HepG2 (cell line): ENCODE measurements around the gene ABL2. TPM values are rescaled to one million over a fixed set of nuclear protein-coding genes. Genes with fewer than 3 reads are reported as not detected.

Experiments
- DNMT1 ChIP-seq: sonication (generic); formaldehyde crosslinking; IDR thresholded peaks from 2 replicates; pipeline ENCODE4 v1.5.1; 2020; ENCODE audit warnings: mild to moderate bottlenecking, missing genetic modification reagents
- ELF1 ChIP-seq: sonication (generic); formaldehyde crosslinking; IDR thresholded peaks from 2 replicates; pipeline ENCODE4 v1.4.0; 2020; ENCODE audit warnings: missing genetic modification reagents
- EP300 ChIP-seq, 3 experiments: sonication (generic) in 1 of 3; formaldehyde crosslinking in 1 of 3; IDR thresholded peaks; 2 replicates each; pipeline versions ENCODE4 v1.5.1 to v1.6.1; 2011 to 2020; ENCODE audit warnings: low read depth in 2 of 3, low read length in 2 of 3, borderline replicate concordance in 1 of 3, improper control_type of control experiment in 1 of 3, mild to moderate bottlenecking in 1 of 3, missing genetic modification reagents in 1 of 3, moderate library complexity in 1 of 3
- HOMEZ ChIP-seq: IDR thresholded peaks from 2 replicates; pipeline ENCODE4 v1.6.1; 2016; ENCODE audit warnings: low read depth
- MAX ChIP-seq: IDR thresholded peaks from 2 replicates; pipeline ENCODE4 v1.6.1; 2012; ENCODE audit warnings: inconsistent platforms
- NCOA2 ChIP-seq: sonication (generic); formaldehyde crosslinking; IDR thresholded peaks from 2 replicates; pipeline ENCODE4 v1.8.0; 2022; ENCODE audit warnings: inconsistent platforms
- NFRKB ChIP-seq: fragments of 450-650 bp; IDR thresholded peaks from 2 replicates; pipeline ENCODE4 v1.6.1; 2017
- POLR2A ChIP-seq, 2 experiments: IDR thresholded peaks; 2 replicates each; pipeline ENCODE4 v1.6.1; 2011; ENCODE audit warnings: low read depth in 2 of 2, low read length in 2 of 2, mild to moderate bottlenecking in 1 of 2, moderate library complexity in 1 of 2; ENCODE audit not compliant: insufficient read depth in 1 of 2
- RBFOX2 ChIP-seq: fragments of 200-400 bp; formaldehyde crosslinking; IDR thresholded peaks from 2 replicates; pipeline ENCODE4 v1.6.1; 2017; ENCODE audit warnings: low read depth, mild to moderate bottlenecking, low read length
- SP1 ChIP-seq, 2 experiments: fragments of 450-650 bp in 1 of 2; sonication (generic) in 1 of 2; formaldehyde crosslinking in 1 of 2; IDR thresholded peaks; 2 replicates each; pipeline versions ENCODE4 v1.4.0 to v1.6.1; 2016 to 2020; ENCODE audit warnings: missing genetic modification reagents in 1 of 2
- SP2 ChIP-seq: sonication (generic); formaldehyde crosslinking; IDR thresholded peaks from 2 replicates; pipeline ENCODE4 v1.5.1; 2020; ENCODE audit warnings: mild to moderate bottlenecking, missing genetic modification reagents
- YY1 ChIP-seq: IDR thresholded peaks from 2 replicates; pipeline ENCODE4 v1.6.1; 2011; ENCODE audit warnings: low read length, low read depth, moderate library complexity, mild to moderate bottlenecking; ENCODE audit not compliant: insufficient read depth, insufficient replicate concordance
- ZKSCAN1 ChIP-seq: fragments of 150-350 bp; IDR thresholded peaks from 2 replicates; pipeline ENCODE4 v1.6.1; 2014; ENCODE audit warnings: low read length
- ZNF10 ChIP-seq: sonication (generic); formaldehyde crosslinking; IDR thresholded peaks from 2 replicates; pipeline ENCODE4 v1.4.0; 2020; ENCODE audit warnings: mild to moderate bottlenecking, low read depth, missing genetic modification reagents, borderline replicate concordance
- ZNF3 ChIP-seq: IDR thresholded peaks from 2 replicates; pipeline ENCODE4 v1.7.0; 2017; ENCODE audit warnings: inconsistent platforms
- ZNF333 ChIP-seq: sonication (generic); formaldehyde crosslinking; IDR thresholded peaks from 2 replicates; pipeline ENCODE4 v1.4.0; 2020; ENCODE audit warnings: mild to moderate bottlenecking, missing genetic modification reagents, borderline replicate concordance
- ZNF432 ChIP-seq: sonication (generic); formaldehyde crosslinking; IDR thresholded peaks from 2 replicates; pipeline ENCODE4 v1.5.0; 2020; ENCODE audit warnings: missing genetic modification reagents, mild to moderate bottlenecking, borderline replicate concordance
- ZNF546 ChIP-seq: sonication (generic); formaldehyde crosslinking; conservative IDR thresholded peaks from 2 replicates; pipeline ENCODE4 v1.8.1; 2023; ENCODE audit warnings: mild to moderate bottlenecking, missing genetic modification reagents
- ZNF550 ChIP-seq: sonication (generic); formaldehyde crosslinking; IDR thresholded peaks from 2 replicates; pipeline ENCODE4 v1.4.0; 2020; ENCODE audit warnings: mild to moderate bottlenecking, missing genetic modification reagents, borderline replicate concordance
- ZNF598 ChIP-seq: sonication (generic); formaldehyde crosslinking; IDR thresholded peaks from 2 replicates; pipeline ENCODE4 v1.5.1; 2020; ENCODE audit warnings: mild to moderate bottlenecking, missing genetic modification reagents, borderline replicate concordance
- polyA plus RNA-seq, 8 experiments: library from polyadenylated mRNA; depleted of rRNA in 3 of 8; stranded (reverse) in 7 of 8; unstranded in 1 of 8; fragments of >200 nt; fragmentation: Illumina TruSeq in 4 of 8; extraction: Trizol in 4 of 8; gene quantifications; 2 replicates each; pipeline versions ENCODE4 v1.2.1 to v1.2.3, GENCODE V29; 2011 to 2016; ENCODE audit warnings: low read depth in 4 of 8, missing spikeins in 1 of 8, mixed read lengths in 1 of 8; ENCODE audit not compliant: insufficient read depth in 1 of 8
- total RNA-seq, 5 experiments: library from RNA; depleted of rRNA; stranded (reverse); fragments of >200 nt; fragmentation: Illumina TruSeq; extraction: Trizol; gene quantifications; 2 replicates each; pipeline ENCODE4 v1.2.3, GENCODE V29; 2016; ENCODE audit warnings: low read depth in 1 of 5
- TF ChIP-seq, protein P1 (sequence below): sonication (generic); formaldehyde crosslinking; IDR thresholded peaks from 2 replicates; pipeline ENCODE4 v1.5.0; 2020; ENCODE audit warnings: missing genetic modification reagents, mild to moderate bottlenecking, borderline replicate concordance
- TF ChIP-seq, protein P2 (sequence below): sonication (generic); formaldehyde crosslinking; IDR thresholded peaks from 2 replicates; pipeline ENCODE4 v1.5.1; 2020; ENCODE audit warnings: missing genetic modification reagents, mild to moderate bottlenecking, borderline replicate concordance
- TF ChIP-seq, protein P3 (sequence below), 2 experiments: sonication (generic) in 1 of 2; formaldehyde crosslinking in 1 of 2; IDR thresholded peaks; 2 replicates each; pipeline versions ENCODE4 v1.4.0 to v1.6.1; 2016 to 2020; ENCODE audit warnings: borderline replicate concordance in 1 of 2, low read depth in 1 of 2, mild to moderate bottlenecking in 1 of 2, missing genetic modification reagents in 1 of 2

Gene ABL2
- total and polyA plus RNA-seq, 2 of the 13 experiments (the other 11 are each of a cell fraction or from before 2014, with no cell fraction given), result 5.8 to 6.0 TPM

DNA sequence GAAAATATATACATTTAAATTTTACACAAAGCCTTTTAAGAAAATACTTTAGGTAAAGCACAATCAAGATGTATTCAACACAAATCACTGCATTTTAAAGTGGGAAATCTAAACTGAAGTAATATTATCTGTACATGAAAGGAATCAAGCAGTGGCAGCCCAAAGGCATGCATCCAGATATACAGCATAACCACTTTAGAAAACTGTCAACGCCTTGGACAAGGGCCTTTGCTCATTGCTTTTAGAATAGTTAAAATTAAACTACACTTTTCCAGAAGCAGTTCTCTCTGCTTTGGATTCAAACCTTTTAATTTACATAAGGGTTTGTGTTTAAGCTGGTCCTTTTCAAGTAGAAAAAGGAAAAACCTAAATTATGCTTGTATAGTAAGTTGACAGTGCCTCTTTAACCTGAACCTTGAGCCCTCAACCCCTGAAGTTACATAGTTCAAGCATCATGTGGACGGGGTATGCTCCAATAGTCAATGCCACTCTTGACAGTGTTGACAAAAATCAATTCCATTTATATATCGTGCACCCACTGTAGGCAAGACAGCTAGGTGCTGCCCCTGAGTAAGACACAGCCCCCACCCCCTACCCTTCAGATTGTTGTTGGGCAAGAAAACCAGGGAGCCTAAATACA lies 124.7 kb downstream of the ABL2 start (continued):
- TF ChIP-seq ZNF432 (CRISPR knock-in tag), result no peak
- TF ChIP-seq SP2, result no peak
- TF ChIP-seq EP300 (IDR thresholded peaks at IDR 0.05; ENCODE audit: low read depth in 2 of 2, low read length in 2 of 2), result peak in 1 of 2 experiments; percentile 93; a peak in 2 of 4 replicates
- peak; percentile 75; the same call in 1 of the 2 replicates for TF ChIP-seq EP300 (CRISPR knock-in tag; IDR thresholded peaks at IDR 0.05; ENCODE audit: borderline replicate concordance)
- no peak for TF ChIP-seq ZNF333 (CRISPR knock-in tag)
- TF ChIP-seq ZNF10 (CRISPR knock-in tag), result no peak
- no peak for TF ChIP-seq ZNF550 (CRISPR knock-in tag)
- no peak for TF ChIP-seq ZNF546 (CRISPR knock-in tag)
- peak in 1 of 2 experiments; percentile 35; a peak in 1 of 4 replicates for TF ChIP-seq POLR2A (IDR thresholded peaks at IDR 0.05; ENCODE audit: insufficient read depth in 1 of 2, low read depth in 2 of 2, low read length in 2 of 2)
- TF ChIP-seq YY1, result no peak
- no peak for TF ChIP-seq ELF1
- TF ChIP-seq ZNF598 (CRISPR knock-in tag), result no peak
- TF ChIP-seq NFRKB, result no peak
- TF ChIP-seq NCOA2 (CRISPR knock-in tag), result peak; percentile 95
- TF ChIP-seq HOMEZ, result peak; percentile 84; the same call in 1 of the 2 replicates
- no peak for TF ChIP-seq SP1 (IDR thresholded peaks at IDR 0.05)
- no peak for TF ChIP-seq SP1 (CRISPR knock-in tag; IDR thresholded peaks at IDR 0.05)
- TF ChIP-seq ZNF3 (CRISPR knock-in tag), result no peak
- TF ChIP-seq, protein P1, sequence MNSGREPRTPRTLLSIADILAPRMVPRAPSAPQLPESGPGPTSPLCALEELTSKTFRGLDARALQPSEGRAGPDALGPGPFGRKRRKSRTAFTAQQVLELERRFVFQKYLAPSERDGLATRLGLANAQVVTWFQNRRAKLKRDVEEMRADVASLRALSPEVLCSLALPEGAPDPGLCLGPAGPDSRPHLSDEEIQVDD (CRISPR knock-in tag), result no peak
- TF ChIP-seq, protein P2, sequence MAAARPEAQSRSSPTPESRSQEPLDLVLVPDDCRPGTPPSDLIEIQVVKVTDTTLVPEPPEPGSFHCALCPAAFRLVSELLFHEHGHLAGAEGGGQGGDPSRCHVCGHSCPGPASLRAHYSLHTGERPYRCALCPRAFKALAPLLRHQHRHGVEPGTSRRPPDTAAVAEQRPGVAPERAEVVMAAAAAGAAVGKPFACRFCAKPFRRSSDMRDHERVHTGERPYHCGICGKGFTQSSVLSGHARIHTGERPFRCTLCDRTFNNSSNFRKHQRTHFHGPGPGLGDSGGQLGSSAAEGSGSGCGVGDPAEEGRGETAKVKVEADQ, result no peak
- TF ChIP-seq, protein P3, sequence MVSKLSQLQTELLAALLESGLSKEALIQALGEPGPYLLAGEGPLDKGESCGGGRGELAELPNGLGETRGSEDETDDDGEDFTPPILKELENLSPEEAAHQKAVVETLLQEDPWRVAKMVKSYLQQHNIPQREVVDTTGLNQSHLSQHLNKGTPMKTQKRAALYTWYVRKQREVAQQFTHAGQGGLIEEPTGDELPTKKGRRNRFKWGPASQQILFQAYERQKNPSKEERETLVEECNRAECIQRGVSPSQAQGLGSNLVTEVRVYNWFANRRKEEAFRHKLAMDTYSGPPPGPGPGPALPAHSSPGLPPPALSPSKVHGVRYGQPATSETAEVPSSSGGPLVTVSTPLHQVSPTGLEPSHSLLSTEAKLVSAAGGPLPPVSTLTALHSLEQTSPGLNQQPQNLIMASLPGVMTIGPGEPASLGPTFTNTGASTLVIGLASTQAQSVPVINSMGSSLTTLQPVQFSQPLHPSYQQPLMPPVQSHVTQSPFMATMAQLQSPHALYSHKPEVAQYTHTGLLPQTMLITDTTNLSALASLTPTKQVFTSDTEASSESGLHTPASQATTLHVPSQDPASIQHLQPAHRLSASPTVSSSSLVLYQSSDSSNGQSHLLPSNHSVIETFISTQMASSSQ (IDR thresholded peaks at IDR 0.05; ENCODE audit: low read depth), result peak; percentile 94
- TF ChIP-seq, protein P3 (CRISPR knock-in tag; IDR thresholded peaks at IDR 0.05; ENCODE audit: borderline replicate concordance), result peak; percentile 93
- peak; percentile 70 for TF ChIP-seq MAX
- TF ChIP-seq ZKSCAN1, result no peak
- no peak for TF ChIP-seq RBFOX2
- TF ChIP-seq DNMT1 (CRISPR knock-in tag), result no peak
